GM20000 (cell line): ENCODE results near the gene ZNF330.
"Not testable (repeated sequence)": the region's sequence is repeated elsewhere in the genome, so short reads cannot be mapped to it uniquely, and the experiment has no call there.

Experiments used
- DNase-seq: peaks from one replicate; pipeline ENCODE4 v3.0.0; 2012; ENCODE audit warnings: low spot score
- CTCF ChIP-seq: IDR thresholded peaks from 2 replicates; pipeline ENCODE4 v1.5.1; 2012; ENCODE audit warnings: mild to moderate bottlenecking, control low read depth; ENCODE audit errors: extremely low read depth, missing control alignments

Gene ZNF330

GRCh38 chr4:141220691-141221659 is at the start of gene ZNF330:
TSS of gene ZNF330 (plus strand) at chr4:141220895. CDS start at chr4:141222372, 1,477 bp downstream.
- no peak for TF ChIP-seq CTCF
- DNase-seq: peak; percentile 93

- no peak for DNase-seq
- no peak for TF ChIP-seq CTCF
Measured at GRCh38 chr4:141174457-141174856, 46.2 kb upstream of the ZNF330 start.

GRCh38 chr4:141177171-141177570 is 43.5 kb upstream of the ZNF330 start:
- TF ChIP-seq CTCF: no peak
- no peak for DNase-seq

- TF ChIP-seq CTCF: no peak
Measured at GRCh38 chr4:141179474-141180373, 41.0 kb upstream of the ZNF330 start.

GRCh38 chr4:141180991-141181761 is 39.5 kb upstream of the ZNF330 start:
- DNase-seq: no peak
- no peak for TF ChIP-seq CTCF

More at GRCh38 chr4:141179474-141180373, 41.0 kb upstream of the ZNF330 start:
- DNase-seq: no peak

DNA sequence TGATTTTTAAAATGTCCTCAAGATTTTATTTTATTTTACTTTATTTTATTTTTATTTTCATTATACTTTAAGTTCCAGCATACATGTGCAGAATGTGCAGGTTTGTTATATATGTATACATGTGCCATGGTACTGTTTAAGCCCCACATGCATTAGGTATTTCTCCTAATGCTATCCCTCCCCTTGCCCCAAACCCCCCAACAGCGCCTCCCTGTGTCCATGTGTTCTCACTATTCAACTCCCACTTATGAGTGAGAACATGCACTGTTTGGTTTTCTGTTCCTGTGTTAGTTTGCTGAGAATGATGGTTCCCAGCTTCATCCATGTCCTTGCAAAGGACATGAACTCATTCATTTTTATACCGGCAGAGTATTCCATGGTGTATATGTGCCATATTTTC is 37.2 kb upstream of the ZNF330 start:
- DNase-seq: not testable (repeated sequence)

- no peak for TF ChIP-seq CTCF
- no peak for DNase-seq
Measured at GRCh38 chr4:141192564-141192963, 28.1 kb upstream of the ZNF330 start.
